NOMO-1 (cell line): ENCODE measurements around the gene LRRFIP1.

ENCODE experiments used
- DNase-seq, 2 experiments: peaks; one replicate each; lab custom pipeline; 2025; ENCODE audit not compliant: unreplicated experiment in 2 of 2; lab: John Stamatoyannopoulos, UW

LRRFIP1 gene

DNA sequence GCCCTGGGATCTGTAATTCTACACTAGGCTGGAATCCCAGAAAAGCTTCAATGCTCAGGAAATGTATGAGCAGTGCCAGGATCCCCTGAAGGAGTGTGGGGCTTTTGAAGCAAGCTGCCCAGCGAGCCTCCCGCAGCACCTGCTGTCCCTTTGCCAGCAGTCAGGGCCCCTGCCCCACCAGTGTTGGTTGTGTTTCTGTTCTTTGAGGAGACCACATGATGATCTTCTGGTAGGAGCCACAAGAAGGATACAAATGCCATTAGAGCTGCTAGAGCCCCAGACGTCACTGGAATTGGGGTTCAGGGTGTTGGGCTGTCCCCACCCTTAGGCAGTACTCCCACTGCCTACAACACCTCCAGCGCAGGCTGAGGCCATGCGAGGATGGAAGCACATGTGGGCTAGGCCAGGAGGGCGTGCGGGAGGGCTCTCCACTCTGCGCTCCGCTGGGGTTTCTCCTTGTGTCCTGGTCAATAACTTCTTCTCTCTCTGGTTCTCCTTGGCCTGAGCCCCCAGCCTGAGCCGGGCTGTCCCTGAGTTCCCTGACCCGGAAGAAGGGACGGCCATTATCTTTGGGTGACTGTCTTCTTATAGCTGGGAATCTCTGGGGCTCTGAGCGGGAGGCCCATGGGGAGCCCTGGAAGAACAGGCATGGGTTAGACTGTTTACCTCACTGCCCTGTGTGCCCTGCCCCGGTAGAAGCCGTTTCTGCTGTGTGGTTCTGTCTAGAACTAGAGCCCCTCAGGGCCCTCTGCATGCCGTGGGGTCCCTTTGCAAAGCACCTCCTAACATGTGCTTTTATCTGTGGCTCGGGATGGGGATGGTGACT is 73.9 kb downstream of the LRRFIP1 start:
- DNase-seq, result no peak

DNA sequence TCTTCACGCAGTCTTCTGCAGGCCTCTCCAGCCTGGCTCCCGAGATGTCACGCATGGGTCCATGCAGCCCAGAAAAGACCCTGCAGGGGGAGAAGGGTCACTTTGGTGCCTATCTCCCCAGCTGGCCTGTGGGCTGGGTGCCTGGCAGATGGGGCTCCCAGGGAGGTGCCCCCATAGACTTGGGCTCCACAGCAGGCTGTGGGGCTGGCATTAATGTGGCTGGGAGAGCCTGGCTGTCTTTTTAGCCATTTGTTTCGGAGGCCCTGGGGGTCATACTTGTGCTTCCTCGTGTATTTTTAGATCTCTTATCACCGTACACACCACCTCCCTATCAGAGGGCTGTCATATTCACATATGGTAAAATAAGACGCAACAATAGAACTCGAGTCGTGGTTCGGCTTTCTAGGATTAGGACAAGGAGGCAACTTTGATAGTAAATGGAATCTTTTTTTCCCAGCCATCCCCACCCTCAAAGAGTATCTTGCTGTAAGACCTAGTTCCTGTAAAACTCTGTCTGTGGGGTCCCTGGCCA is 74.5 kb downstream of the LRRFIP1 start:
- DNase-seq, result no peak

DNA sequence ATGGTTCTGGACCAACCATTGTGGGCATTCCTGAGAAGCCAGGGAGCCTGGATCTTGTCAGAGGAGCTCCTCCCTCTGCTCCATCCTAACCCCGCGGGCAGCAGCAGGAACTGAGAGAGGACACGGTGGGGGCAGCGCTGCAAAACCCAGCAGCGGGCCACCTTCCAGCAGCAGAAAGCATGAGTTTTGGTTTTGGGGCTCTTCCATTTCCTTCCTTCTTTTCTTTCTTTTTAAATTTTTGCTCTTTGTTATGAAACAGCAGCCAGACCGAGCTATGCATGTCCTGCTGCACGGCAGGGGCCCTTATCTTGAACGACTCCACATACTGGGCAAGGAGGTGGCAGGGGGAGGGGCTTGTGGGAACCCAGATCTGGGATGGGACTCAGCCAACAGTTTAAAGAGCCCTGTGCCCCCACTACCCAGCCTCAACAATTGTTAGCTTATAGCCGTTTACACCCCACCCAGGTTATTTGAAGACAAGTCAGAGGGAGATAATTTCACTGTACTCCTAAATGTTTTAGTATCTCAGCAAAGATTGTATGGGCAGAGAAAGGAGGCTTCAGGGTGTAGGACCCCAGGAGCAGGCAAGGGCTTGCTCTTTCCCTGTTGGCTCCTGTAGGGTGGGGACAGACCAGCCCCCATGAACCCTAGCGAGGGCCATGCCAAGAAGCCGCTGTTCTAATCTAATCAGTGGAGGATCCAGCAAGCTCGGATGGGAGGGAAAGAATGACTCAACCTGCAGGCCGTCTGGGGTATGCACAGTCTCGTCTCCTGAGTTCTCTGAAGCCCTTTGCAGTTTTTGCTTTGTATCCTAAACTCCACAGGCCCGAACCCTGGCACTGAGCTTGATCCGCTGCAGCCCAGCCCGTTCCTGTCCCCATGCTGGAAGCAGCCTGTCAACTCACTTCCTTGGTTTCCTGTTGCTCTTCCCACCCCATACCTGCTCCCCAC is 75.3 kb downstream of the LRRFIP1 start:
- DNase-seq, result peak; percentile 80 to 87

DNA sequence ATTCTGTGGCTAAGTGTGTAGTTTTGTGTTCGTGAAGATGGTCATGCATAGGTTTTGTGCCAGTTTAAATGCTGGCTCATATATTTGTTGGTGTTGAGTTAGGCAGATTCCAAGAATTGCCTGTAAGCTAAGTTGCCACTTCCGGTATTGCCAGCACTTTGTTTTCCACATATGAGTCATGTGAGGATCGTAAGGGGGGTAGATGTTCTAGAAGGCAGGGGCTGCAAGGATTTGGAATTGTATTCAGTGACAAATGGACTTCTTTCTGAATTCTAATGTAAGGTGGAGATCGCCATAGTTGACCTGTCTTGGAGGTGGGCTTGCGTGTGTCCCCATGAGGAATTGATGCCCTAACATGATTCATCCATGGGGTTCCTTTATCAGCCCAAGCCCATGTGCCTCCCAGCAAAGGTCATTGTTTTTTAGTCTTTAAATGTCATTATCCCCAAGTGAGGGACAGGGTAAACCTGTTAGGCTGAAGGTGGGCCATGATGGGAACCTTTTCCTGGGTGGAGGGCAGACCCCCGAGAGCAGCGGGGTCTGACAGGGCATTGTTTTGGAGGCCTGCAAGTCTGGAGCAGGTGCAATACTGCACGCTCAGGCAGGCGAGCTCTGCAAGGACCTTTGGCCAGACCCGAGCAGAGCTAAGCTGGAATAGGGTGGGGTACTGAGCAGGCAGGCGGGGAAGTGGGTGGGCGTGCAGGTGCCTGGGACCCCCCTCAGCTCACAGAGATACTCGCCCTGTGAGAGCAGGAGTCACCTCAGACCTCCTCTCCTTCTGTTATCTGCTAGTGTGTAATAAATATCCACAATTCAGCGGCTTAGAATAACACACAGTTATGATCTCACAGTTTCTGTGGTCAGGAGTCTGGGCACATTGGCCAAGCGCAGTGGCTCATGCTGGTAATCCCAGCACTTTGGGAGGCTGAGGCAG is 77.4 kb downstream of the LRRFIP1 start:
- no peak for DNase-seq

DNA sequence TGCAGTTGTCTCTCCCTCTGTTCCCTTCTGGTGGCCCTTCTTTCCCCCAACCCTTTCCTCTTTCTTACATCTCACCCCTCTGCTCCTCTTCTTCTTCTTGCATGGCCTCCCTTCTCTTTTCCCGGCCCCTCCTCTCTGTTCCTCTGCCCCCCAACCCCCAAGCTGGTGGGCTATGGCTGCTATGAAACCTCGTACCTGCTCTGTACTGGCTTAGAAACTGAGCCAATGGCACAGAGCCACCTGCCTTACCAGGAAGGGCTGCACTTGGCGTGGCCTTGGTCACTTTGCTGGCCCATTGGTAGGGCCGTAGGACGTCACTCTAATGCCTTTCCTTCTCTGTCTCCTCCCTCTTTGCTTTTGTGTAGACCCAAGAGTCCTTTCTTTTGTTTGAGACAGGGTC is 78.9 kb downstream of the LRRFIP1 start:
- DNase-seq, result no peak

DNA sequence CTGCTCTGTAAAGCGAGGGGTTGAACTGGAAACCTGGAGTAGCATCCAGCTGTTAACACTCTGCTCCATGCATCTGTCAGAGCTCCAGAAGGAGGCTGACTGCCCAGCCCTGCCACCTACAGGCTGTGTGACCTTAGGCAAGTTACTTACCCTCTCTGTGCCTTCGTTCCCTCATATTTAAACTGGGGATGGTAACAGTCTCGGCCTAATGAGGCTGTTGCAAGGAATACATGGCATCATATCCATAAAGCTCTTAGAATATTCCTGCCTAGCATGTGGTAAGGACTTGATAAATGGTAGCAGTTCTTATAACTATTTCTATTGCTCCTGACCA is 80.6 kb downstream of the LRRFIP1 start:
- no peak for DNase-seq

DNA sequence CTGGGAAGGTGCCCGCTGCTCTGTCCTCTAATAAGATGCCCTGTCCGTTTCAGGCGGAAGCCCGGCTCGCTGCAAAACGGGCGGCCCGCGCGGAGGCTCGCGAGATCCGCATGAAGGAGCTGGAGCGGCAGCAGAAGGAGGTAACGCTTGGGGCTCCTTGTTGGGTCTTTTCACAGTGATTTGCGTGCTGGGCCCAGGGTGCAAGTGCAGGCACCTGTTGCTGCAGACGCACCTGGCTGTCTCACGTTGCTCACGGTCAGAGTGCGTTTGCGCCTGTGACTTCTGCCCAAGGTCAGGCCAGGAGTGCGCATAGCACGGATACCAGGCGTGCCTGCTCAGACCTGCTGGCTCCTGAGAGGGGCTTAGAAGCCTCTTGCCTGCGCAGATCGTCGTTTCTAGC is 81.1 kb downstream of the LRRFIP1 start:
- no peak for DNase-seq

DNA sequence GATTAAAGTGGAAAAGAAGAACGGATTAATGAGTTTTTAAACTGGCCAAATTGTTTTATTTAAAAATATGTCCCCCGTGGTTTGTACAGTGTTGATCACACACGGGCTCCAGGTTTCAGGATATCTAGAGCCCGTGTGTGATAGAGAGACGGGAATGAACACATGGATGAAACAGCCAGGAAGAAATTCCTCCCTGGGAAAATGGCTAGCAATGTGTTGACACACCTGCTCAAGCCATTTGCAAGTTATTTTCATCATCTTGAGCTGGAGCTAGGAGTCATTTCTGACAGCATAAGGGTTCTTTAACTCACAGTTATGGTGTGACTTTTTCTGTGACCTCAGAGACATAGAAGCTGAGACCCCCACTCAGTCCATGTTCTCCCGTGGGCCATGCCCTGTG is 81.6 kb downstream of the LRRFIP1 start:
- no peak for DNase-seq

DNA sequence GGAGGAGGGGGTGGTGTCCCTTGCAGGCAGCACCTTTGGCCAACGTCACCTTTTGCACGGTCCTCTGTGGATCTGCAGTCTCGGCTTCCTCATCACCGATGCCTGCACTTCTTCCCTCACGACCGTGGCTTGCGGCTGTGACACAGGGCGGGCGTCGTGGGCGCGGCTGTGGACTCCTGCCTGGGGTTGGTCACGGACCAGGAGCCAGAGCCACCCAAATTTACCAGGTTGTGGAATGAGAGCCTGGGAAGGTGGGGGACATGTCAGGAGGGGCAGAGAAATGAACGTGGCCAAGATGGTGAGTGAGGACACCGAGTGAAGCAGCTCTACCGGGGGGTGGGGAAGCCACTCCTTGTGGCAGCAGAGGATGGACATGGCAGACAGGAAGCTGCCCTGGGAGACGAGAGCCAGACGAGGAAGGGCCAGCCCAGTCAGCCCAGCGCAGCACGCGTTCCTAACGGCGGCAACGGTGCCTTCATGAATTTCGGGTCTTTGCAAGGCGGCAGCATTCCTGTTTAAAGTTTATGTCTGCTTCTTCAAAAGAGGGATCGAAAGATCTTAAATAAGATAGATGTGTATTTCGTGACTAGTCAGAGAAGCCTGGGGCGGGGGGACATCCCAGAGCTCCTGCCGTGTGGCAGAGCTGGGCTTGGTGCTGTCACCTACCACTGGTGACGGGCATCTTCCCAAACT is 84.2 kb downstream of the LRRFIP1 start:
- no peak for DNase-seq

DNA sequence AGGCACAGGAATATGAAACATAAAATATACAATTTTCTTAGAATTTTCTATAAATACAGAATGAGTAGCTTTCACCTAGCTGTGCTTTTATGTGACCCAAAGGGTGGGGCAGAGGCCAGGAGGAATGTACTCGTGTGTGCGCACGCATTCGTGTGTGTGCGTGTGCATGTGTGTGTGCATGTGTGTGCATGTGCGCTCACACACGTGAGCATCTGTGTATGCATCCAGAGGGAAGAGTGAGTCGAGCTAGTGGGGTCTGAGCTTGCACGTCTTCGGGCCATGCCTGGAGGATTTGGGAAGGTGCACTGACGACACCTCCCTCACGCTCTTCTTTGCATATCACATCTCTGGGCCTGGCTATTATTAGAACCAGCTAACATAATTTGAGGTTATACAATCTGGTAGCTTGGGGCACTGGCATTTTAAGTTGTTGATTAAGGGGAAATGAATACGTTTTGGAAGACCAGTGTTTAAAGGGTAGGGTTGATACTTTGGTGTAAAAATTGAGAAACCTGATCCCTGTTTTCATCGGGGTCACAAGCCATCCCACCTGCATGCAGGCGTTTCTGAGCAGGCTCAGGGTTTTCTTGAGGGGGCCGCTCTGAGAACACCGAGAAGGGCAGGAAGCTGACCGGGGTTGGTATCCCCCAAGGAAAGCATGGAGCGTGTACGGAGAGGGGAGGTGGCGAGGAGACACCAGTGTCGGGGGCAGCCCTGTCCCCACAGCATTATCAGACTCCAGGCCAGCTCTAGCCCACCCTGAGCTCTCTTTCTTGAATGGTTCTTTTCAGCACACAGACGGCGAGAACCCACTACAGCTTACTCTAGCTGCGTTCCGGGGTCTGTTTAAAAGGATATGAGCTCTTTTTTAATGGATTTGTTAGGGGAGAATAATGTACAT is 85.3 kb downstream of the LRRFIP1 start:
- no peak for DNase-seq

DNA sequence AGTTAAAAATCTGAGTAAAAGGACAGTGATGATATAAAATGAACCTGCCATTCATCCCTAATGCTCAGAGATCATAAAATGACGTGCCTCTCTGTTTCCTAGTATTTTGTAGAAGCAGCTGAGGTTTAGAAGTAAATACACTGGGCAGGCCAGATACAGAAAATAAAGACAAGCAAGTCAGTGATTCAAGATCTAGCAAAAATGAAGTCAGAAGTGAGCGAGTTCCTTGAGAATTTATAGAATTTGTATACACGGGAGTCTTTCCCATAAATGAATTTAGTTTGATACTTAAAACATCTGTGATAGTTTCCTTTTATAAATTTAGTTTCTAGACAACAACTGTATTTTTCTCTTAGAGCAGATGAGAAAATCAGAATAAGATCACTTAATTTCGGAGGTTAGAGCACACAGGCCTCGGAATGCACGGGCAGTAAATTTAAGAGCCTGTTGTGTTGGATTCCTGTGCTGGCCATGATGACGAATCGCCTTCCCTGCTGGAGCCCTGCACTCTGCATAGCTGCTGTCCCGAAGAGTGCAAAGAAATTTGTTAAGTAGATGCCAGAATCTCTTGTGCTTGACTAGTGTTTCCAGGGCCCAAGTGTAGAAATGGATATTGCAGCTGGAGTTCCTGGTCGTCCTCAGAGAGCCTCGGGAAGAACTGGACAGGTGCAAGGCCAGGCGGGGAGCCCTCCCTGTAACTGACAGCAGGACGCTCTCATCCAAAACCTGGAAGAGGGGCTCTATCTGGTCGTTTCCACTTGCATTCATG is 87.5 kb downstream of the LRRFIP1 start:
- no peak for DNase-seq

DNA sequence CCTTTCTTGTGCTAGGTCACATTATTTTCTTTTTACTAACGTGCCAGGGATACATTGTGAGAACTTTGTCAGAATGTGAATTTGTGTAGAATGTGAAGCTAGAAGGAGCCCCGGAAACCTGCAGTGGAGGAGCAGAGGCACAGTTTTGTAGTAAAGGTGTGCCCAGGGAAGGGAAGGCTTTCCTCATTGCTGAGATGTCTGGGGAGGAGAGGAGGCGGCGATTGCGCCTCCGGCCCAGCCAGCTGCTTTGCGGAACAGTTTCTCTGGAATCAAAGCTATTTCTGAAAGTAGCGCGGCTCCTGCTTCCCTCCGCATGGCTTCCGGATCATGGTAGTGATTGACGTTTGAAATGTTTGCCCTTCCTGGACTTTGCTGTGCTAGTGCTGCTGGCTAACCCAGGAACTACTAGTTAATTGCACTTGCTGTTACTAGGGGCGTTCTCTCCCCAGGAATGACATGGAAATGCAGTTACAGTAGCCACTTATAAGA is 88.1 kb downstream of the LRRFIP1 start:
- no peak for DNase-seq

DNA sequence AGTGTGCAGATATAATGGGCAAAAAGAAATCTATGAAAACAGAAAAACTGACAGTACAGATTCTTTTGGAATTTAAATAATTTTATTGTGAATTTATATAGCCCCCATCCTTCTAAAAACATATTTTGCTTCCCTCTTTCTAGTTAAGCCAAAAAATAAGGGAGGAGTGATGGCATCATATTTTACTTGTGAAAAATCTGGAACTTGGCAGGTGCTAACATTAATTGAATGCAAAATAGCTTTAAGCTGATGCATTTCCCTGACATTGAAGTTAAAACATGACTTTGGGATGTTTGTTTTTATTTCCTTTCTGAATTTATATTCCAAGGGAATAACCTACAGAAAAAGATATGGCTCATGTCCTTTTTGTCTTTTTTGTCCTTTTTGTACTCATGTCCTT is 88.6 kb downstream of the LRRFIP1 start:
- no peak for DNase-seq

DNA sequence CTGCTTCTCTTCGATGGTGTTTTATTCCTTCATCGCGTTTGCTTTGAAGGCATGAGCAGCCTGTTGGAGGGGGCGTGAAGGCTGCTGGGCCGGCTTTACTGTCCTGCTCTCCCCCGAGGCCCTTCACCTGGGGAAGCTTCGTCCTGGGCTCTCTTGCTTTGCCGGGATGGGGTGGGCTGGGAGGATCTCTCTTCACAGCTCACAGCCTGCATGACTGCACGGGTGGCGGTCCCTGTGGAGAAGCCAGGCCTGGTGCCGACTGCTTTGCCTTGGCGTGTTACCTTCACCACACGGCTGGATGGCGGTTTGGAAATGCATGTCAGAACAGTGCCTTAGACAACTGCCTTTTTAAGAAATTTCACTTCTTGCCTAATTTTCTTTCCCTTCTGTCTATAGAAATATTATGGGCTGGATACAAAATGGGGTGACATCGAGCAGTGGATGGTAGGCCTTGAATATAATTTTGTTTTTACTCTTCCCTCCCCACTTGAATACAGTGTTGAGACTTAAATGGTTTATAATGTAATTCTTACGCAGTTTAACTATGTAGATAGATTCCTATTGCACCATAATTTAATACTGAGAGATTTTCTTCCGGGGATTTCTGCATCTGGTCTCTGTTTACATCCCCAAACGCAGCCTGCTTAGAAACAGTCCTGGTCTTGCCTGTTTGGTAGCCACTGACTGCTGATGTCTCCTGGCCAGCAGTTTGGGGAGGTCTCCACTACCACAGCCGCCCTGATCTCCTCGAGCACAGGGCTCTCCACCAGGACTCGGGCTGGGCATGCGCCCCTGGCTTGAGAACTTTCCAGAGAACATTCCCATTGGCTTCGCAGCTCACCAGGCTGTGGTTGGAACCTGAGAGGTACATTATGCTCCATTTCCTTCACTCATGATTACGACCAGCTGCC is 90.2 kb downstream of the LRRFIP1 start:
- no peak for DNase-seq

DNA sequence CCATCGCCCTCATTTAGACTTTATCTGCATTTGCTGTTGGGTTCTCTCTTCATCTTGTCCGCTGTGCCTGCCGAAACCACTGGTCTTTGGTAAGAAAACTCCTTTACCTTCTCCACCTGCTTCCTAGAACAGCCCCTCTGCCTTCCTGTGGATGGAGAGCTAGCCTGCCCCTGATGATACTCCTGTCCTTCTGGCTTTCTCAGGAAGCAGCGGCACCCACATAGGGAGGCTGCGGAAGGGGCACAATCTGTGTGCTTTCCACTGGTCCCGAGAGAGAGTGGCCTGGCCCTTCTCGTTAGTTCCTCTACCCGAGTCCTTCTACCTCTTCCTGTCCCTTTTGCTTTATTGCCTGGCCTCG is 90.9 kb downstream of the LRRFIP1 start:
- DNase-seq, result no peak

DNA sequence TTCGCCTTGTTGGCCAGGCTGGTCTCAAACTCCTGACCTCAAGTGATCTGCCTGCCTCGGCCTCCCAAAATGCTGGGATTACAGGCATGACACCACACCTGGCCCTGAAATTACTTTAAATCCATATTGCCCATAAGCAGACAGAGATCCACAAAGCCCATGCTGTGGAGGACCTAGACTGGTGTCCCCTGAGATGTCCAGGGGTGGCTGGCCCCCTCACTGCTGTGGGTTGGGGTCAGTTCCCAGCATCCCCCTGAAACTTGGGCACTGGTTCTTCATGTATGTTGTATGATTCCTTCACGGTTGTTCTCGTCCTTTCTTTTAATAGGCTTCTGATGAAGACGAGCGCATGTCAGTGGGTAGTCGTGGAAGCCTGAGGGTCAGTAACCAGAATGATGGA is 93.1 kb downstream of the LRRFIP1 start:
- no peak for DNase-seq

DNA sequence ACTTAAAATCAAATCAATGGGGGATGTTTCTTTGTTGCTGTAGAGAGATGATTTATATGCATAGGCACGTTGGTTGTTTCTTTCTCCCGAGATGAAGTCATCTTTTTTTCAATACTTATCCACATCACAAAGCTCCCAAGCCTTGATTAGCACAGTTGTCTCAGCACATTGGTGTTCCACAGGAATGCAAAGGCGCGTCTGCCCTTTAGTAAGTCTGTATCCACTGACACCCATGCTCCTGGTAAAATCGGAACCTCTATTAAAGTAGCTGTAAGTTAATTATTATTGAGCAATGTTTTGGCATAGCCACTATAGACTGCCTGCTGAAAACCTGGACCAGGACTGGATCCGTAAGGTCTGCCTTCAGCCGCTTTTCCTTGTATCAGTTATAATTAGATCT is 93.6 kb downstream of the LRRFIP1 start:
- DNase-seq, result no peak
